Smooth muscle cell (in vitro differentiated cells): Measurements from ENCODE around the gene HFE. TPM values are rescaled to one million over a fixed set of nuclear protein-coding genes. Genes with fewer than 3 reads are reported as not detected.
"Not testable (repeated sequence)": the region's sequence is repeated elsewhere in the genome, so short reads cannot be mapped to it uniquely, and the experiment has no call there.

Source experiments
- DNase-seq: peaks from one replicate; lab custom pipeline; 2025; ENCODE audit not compliant: unreplicated experiment; lab: John Stamatoyannopoulos, UW
- H2AFZ ChIP-seq: fragments of 200-600 bp; sonication (generic); 2 replicates; pipeline ENCODE4 v1.6.0; 2016; ENCODE audit warnings: antibody characterized with exemption, low read depth, mild to moderate bottlenecking
- H3F3A ChIP-seq: fragments of 200-600 bp; sonication (generic); 2 replicates; pipeline ENCODE4 v1.6.0; 2017; ENCODE audit warnings: antibody characterized with exemption, low read depth
- H3K27ac ChIP-seq: fragments of 200-600 bp; sonication (generic); 2 replicates; pipeline ENCODE4 v1.5.1; 2016; ENCODE audit warnings: low read depth, mild to moderate bottlenecking
- H3K27me3 ChIP-seq: fragments of 200-600 bp; sonication (generic); 2 replicates; pipeline ENCODE4 v1.6.1; 2016; ENCODE audit warnings: low read depth, mild to moderate bottlenecking
- H3K36me3 ChIP-seq: fragments of 200-600 bp; sonication (generic); 2 replicates; pipeline ENCODE4 v1.5.1; 2016; ENCODE audit warnings: low read depth
- H3K4me1 ChIP-seq: fragments of 200-600 bp; sonication (generic); 2 replicates; pipeline ENCODE4 v1.5.1; 2016; ENCODE audit warnings: low read depth
- H3K4me2 ChIP-seq: fragments of 200-600 bp; sonication (generic); 2 replicates; pipeline ENCODE4 v1.6.0; 2016; ENCODE audit warnings: mild to moderate bottlenecking
- H3K4me3 ChIP-seq: fragments of 200-600 bp; sonication (generic); 2 replicates; pipeline ENCODE4 v1.5.1; 2016; ENCODE audit warnings: mild to moderate bottlenecking
- H3K79me2 ChIP-seq: fragments of 200-600 bp; sonication (generic); 2 replicates; pipeline ENCODE4 v1.6.0; 2016; ENCODE audit warnings: low read depth, mild to moderate bottlenecking
- H3K9ac ChIP-seq: fragments of 200-600 bp; sonication (generic); 2 replicates; pipeline ENCODE4 v1.6.0; 2016; ENCODE audit warnings: low read depth
- H3K9me3 ChIP-seq: fragments of 200-600 bp; sonication (generic); replicated peaks from 2 replicates; pipeline ENCODE4 v1.5.1; 2016; ENCODE audit warnings: low read depth
- H4K20me1 ChIP-seq: fragments of 200-600 bp; sonication (generic); 2 replicates; pipeline ENCODE4 v1.6.0; 2016; ENCODE audit warnings: low read depth
- WGBS: methylation state at CpG from one replicate; pipeline ENCODE4 v1.1.7; 2016; ENCODE audit warnings: low lambda C conversion rate; 5-methylcytosine and 5-hydroxymethylcytosine counted together
- polyA plus RNA-seq: library from polyadenylated mRNA; unstranded; fragments of >200 nt; fragmentation: Nextera tagmentation; extraction: Ambion mirVana; gene quantifications from 2 replicates; pipeline ENCODE4 v1.2.1, GENCODE V29; 2016
- total RNA-seq: library from RNA; depleted of rRNA; stranded (reverse); fragments of >200 nt; gene quantifications from 2 replicates; pipeline ENCODE4 v1.2.3, GENCODE V29; 2014
- TF ChIP-seq, protein P1 (sequence below): fragments of 200-600 bp; sonication (generic); IDR thresholded peaks from 2 replicates; pipeline ENCODE4 v1.5.1; 2017; ENCODE audit warnings: borderline replicate concordance, mild to moderate bottlenecking, antibody characterized with exemption; ENCODE audit not compliant: insufficient read depth, poor library complexity, severe bottlenecking

The HFE gene
- total and polyA plus RNA-seq, 2 experiments from 2014 or later, result 2.1 to 4.9 TPM

DNA sequence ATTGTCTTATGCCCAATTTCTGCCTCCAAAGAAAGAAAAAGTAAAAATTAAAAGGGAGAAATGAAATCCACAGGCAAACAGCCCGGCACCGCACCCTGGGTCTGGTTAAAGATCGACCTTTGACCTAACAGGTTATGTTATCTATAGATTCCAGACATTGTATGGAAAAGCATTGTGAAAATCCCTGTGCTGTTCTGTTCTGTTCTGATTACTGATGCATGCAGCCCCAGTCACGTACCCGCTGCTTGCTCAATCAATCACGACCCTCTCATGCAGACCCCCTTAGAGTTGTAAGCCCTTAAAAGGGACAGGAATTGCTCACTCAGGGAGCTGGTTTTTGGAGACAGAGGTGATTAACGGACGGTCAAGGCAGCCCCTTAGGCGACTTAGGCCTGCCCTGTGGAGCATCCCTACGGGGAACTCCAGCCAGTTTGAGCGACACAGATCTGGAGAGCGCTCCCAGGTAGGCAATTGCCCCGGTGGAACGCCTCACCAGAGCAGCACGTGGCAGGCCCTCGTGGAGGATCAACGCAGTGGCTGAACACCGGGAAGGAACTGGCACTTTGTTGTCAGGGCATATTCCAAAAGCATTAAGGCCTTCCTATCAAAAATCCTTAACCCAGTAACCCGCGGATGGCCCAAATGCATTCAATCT, 12.0 kb upstream of the HFE start:
- TF ChIP-seq, protein P1, sequence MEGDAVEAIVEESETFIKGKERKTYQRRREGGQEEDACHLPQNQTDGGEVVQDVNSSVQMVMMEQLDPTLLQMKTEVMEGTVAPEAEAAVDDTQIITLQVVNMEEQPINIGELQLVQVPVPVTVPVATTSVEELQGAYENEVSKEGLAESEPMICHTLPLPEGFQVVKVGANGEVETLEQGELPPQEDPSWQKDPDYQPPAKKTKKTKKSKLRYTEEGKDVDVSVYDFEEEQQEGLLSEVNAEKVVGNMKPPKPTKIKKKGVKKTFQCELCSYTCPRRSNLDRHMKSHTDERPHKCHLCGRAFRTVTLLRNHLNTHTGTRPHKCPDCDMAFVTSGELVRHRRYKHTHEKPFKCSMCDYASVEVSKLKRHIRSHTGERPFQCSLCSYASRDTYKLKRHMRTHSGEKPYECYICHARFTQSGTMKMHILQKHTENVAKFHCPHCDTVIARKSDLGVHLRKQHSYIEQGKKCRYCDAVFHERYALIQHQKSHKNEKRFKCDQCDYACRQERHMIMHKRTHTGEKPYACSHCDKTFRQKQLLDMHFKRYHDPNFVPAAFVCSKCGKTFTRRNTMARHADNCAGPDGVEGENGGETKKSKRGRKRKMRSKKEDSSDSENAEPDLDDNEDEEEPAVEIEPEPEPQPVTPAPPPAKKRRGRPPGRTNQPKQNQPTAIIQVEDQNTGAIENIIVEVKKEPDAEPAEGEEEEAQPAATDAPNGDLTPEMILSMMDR, result no peak
- H3K27ac ChIP-seq, result no peak overlapping the region
- H3K9ac ChIP-seq, result no peak overlapping the region
- no peaks in the 10 kb centered on the region for H4K20me1 ChIP-seq
- WGBS, result 64% methylated on average over 20 of the region's 20 CpGs
- H3K27me3 ChIP-seq, result no peaks in the 10 kb centered on the region
- H3K79me2 ChIP-seq, result no peaks in the 10 kb centered on the region
- H3F3A ChIP-seq, result no peaks in the 10 kb centered on the region
- no peaks in the 10 kb centered on the region for H3K4me1 ChIP-seq
- no peak for DNase-seq
- no peaks in the 10 kb centered on the region for H3K9me3 ChIP-seq
- H3K4me2 ChIP-seq, result no peak overlapping the region
- H3K4me3 ChIP-seq, result no peak overlapping the region
- H3K36me3 ChIP-seq, result no peaks in the 10 kb centered on the region
- H2AFZ ChIP-seq, result no peak overlapping the region

DNA sequence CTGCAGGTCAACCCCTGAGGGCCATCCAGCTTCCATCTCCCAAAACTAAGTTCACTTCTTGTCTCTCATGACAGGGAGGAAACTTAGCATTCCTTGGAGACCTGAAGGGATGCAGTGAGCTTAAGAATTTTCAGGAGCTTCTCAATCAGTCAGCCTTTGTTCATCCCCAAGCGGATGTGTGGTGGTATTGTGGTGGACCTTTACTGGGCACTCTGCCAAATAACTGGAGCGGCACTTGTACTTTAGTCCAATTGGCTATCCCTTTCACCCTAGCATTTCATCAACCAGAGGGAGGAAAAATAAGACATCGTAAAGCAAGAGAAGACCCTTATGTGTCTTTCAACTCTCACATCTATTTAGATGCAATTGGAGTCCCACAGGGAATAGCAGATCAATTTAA, 9.2 kb upstream of the HFE start:
- not testable (repeated sequence) for H3K36me3 ChIP-seq, H3K79me2 ChIP-seq, H3K4me3 ChIP-seq, H2AFZ ChIP-seq, H3K4me1 ChIP-seq, H3K9ac ChIP-seq, H3F3A ChIP-seq, DNase-seq, H3K27ac ChIP-seq, H3K9me3 ChIP-seq, H4K20me1 ChIP-seq, H3K27me3 ChIP-seq, H3K4me2 ChIP-seq
- 97% methylated on average over 3 of the region's 3 CpGs for WGBS

DNA sequence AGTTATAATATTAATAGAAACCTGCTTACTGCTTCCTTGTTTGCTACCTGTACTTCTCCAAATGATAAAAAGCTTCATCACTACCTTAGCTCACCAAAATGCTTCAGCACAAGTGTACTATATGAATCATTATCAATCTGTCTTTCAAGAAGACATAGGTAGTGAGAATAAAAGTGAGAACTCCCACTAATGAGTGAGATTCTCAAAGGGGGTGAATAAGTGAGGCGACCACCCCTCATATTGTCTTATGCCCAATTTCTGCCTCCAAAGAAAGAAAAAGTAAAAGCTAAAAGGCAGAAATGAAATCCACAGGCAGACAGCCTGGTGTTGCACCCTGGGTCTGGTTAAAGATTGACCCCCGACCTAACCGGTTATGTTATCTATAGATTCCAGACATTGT, 6.1 kb upstream of the HFE start:
- H3K79me2 ChIP-seq, H3K4me1 ChIP-seq, H3F3A ChIP-seq, H3K4me3 ChIP-seq, DNase-seq, H3K9me3 ChIP-seq, H3K36me3 ChIP-seq, H2AFZ ChIP-seq, H3K4me2 ChIP-seq, H3K9ac ChIP-seq, H3K27ac ChIP-seq, H3K27me3 ChIP-seq, H4K20me1 ChIP-seq: not testable (repeated sequence)
- WGBS, result 94% methylated on average over 3 of the region's 3 CpGs

DNA sequence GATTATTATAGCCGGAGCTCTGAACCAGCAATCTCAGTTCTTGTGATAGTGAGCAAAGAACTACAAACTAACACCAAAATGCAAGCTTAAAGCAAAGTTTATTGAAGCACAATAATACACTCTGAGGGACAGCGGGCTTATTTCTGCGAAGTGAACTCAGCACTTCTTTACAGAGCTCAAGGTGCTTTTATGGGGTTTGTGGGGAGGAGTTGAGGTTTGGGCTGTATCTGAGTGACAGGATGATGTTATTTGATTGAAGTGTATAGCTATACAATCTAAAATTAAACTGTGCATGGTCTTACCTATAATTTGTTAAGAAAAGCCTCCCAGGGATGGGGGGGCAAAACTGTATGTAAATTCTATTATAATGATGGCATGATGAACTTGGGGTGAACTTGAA, 1.0 kb upstream of the HFE start:
- no peaks in the 10 kb centered on the region for H3F3A ChIP-seq
- H3K4me2 ChIP-seq, result no peak overlapping the region
- no peaks in the 10 kb centered on the region for H3K9me3 ChIP-seq
- no peaks in the 10 kb centered on the region for H4K20me1 ChIP-seq
- H3K9ac ChIP-seq, result no peak overlapping the region
- H3K4me1 ChIP-seq, result peaks cover 7% of the 10 kb centered on the region
- H3K27me3 ChIP-seq, result no peaks in the 10 kb centered on the region
- H3K36me3 ChIP-seq, result no peaks in the 10 kb centered on the region
- DNase-seq, result no peak
- H3K4me3 ChIP-seq, result no peak overlapping the region
- H3K27ac ChIP-seq, result no peak overlapping the region
- no peak overlapping the region for H2AFZ ChIP-seq
- 96% methylated on average over 3 of the region's 3 CpGs for WGBS
- TF ChIP-seq, protein P1, result no peak
- H3K79me2 ChIP-seq, result no peaks in the 10 kb centered on the region

DNA sequence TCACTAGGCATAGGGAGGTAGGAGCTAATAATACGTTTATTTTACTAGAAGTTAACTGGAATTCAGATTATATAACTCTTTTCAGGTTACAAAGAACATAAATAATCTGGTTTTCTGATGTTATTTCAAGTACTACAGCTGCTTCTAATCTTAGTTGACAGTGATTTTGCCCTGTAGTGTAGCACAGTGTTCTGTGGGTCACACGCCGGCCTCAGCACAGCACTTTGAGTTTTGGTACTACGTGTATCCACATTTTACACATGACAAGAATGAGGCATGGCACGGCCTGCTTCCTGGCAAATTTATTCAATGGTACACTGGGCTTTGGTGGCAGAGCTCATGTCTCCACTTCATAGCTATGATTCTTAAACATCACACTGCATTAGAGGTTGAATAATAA, 1.1 kb downstream of the HFE start:
- Histone ChIP-seq H3K36me3 (no peaks in the 10 kb centered on the region), H3K9me3 (no peaks in the 10 kb centered on the region), H3K4me1 (peaks cover 7% of the 10 kb centered on the region), H3K27me3 (no peaks in the 10 kb centered on the region), H3K79me2 (no peaks in the 10 kb centered on the region), H4K20me1 (no peaks in the 10 kb centered on the region), H3K4me2 (peak overlapping the region; percentile 91), H3K27ac (peak overlapping the region; percentile 44), H3K9ac (peak overlapping the region; percentile 66), H3F3A (no peaks in the 10 kb centered on the region), H3K4me3 (peak overlapping the region; percentile 73), H2AFZ (peak overlapping the region; percentile 98)
- TF ChIP-seq, protein P1, result no peak
- no peak for DNase-seq
- WGBS, result 73% methylated on average over 5 of the region's 5 CpGs
